Hematopoietic multipotent progenitor cell treated with erythropoietin and hydrocortisone succinate and interleukin-3 and kit ligand, for 6 days (in vitro differentiated cells): ENCODE measurements around the gene FXYD2.
"Not testable (repeated sequence)": the region's sequence is repeated elsewhere in the genome, so short reads cannot be mapped to it uniquely, and the experiment has no call there.

Experiments used
- DNase-seq: peaks from one replicate; pipeline ENCODE4 v3.0.0-alpha.2; 2015

Gene FXYD2

GRCh38 chr11:117824571-117825537 lies at the start of gene FXYD2:
TSS of gene FXYD2 (minus strand) at chr11:117824744. CDS start at chr11:117824678, 66 bp downstream.
- DNase-seq = no peak

- DNase-seq = no peak
These were observed 49.2 kb upstream of the FXYD2 start for GRCh38 chr11:117873828-117874125.

- no peak for DNase-seq
These were observed 48.7 kb upstream of the FXYD2 start for GRCh38 chr11:117872975-117873827.

- no peak for DNase-seq
These were observed 47.9 kb upstream of the FXYD2 start for GRCh38 chr11:117872420-117872961.

GRCh38 chr11:117871784-117872183 lies 47.2 kb upstream of the FXYD2 start:
- no peak for DNase-seq

GRCh38 chr11:117871160-117871559 lies 46.6 kb upstream of the FXYD2 start:
- no peak for DNase-seq

- no peak for DNase-seq
These were observed 45.8 kb upstream of the FXYD2 start for GRCh38 chr11:117870103-117870952.

GRCh38 chr11:117869604-117870003 lies 45.1 kb upstream of the FXYD2 start:
- no peak for DNase-seq

GRCh38 chr11:117868815-117869561 lies 44.4 kb upstream of the FXYD2 start:
- DNase-seq = no peak

GRCh38 chr11:117868088-117868487 lies 43.5 kb upstream of the FXYD2 start:
- DNase-seq = no peak

GRCh38 chr11:117866526-117866925 lies 42.0 kb upstream of the FXYD2 start:
- no peak for DNase-seq

GRCh38 chr11:117865546-117865945 lies 41.0 kb upstream of the FXYD2 start:
- DNase-seq = not testable (repeated sequence)

GRCh38 chr11:117863383-117863782 lies 38.8 kb upstream of the FXYD2 start:
- no peak for DNase-seq

- no peak for DNase-seq
These were observed 38.2 kb upstream of the FXYD2 start for GRCh38 chr11:117862753-117863152.

- no peak for DNase-seq
These were observed 37.6 kb upstream of the FXYD2 start for GRCh38 chr11:117862019-117862725.

GRCh38 chr11:117861151-117862018 lies 36.8 kb upstream of the FXYD2 start:
- DNase-seq = no peak

GRCh38 chr11:117860139-117860538 lies 35.6 kb upstream of the FXYD2 start:
- DNase-seq = no peak

GRCh38 chr11:117859488-117860112 lies 35.1 kb upstream of the FXYD2 start:
- no peak for DNase-seq

- no peak for DNase-seq
These were observed 34.5 kb upstream of the FXYD2 start for GRCh38 chr11:117859061-117859460.
